Stomach (tissue), 9 donors: ENCODE data around the gene PCBP3. TPM values are rescaled to one million over a fixed set of nuclear protein-coding genes. Genes with fewer than 3 reads are reported as not detected.

ENCODE experiments used
- DNase-seq, 2 donors: peaks; one replicate each; pipeline versions ENCODE4 v3.0.0 to v3.0.0-alpha.2; 2013 to 2019
- H3K27ac ChIP-seq, 5 donors: fragments of 200-600 bp in 4 of 5; sonication (generic) in 4 of 5; one replicate each; pipeline ENCODE4 v1.5.1; 2013 to 2019; ENCODE audit warnings: mild to moderate bottlenecking in 1 of 5, moderate library complexity in 1 of 5
- H3K27me3 ChIP-seq, 3 donors: fragments of 200-600 bp; sonication (generic); one replicate each; pipeline ENCODE4 v1.5.1; 2017 to 2019; ENCODE audit warnings: mixed run types in 1 of 3
- H3K36me3 ChIP-seq, 4 donors: fragments of 200-600 bp; sonication (generic); 1 replicate in 3 of 4; 2 replicates in 1 of 4; pipeline ENCODE4 v1.5.1; 2016 to 2019
- H3K4me1 ChIP-seq, 4 donors: fragments of 200-600 bp; sonication (generic); one replicate each; pipeline ENCODE4 v1.5.1; 2016 to 2019
- H3K4me3 ChIP-seq, 4 donors: fragments of 200-600 bp; sonication (generic) in 3 of 4; one replicate each; pipeline ENCODE4 v1.5.1; 2016 to 2019; ENCODE audit warnings: mild to moderate bottlenecking in 1 of 4
- H3K9me3 ChIP-seq, 4 donors: fragments of 200-600 bp; sonication (generic); one replicate each; pipeline ENCODE4 v1.5.1; 2016 to 2019
- CTCF ChIP-seq, 7 experiments: fragments of 450-650 bp in 4 of 7; fragments of 200-600 bp in 3 of 7; sonication (generic) in 3 of 7; IDR thresholded peaks; one replicate each; pipeline ENCODE4 v1.5.1; 2016 to 2019; ENCODE audit warnings: antibody characterized with exemption in 7 of 7, control low read depth in 2 of 7, mild to moderate bottlenecking in 1 of 7
- EP300 ChIP-seq: sonication (generic); formaldehyde crosslinking; IDR thresholded peaks from one replicate; pipeline ENCODE4 v1.6.1; 2017; ENCODE audit warnings: antibody characterized with exemption
- POLR2A ChIP-seq, 4 donors: fragments of 450-650 bp; IDR thresholded peaks; one replicate each; pipeline ENCODE4 v1.6.1; 2016; ENCODE audit warnings: antibody characterized with exemption in 4 of 4, control low read depth in 2 of 4, mild to moderate bottlenecking in 1 of 4, moderate library complexity in 1 of 4
- POLR2AphosphoS5 ChIP-seq, 3 donors: sonication (generic); formaldehyde crosslinking; IDR thresholded peaks; one replicate each; pipeline ENCODE4 v1.6.1; 2016; ENCODE audit warnings: antibody characterized with exemption in 3 of 3
- WGBS, 5 donors: extraction: QIAGEN DNeasy Blood & Tissue Kit in 3 of 5; methylation state at CpG; one replicate each; pipeline versions ENCODE4 v1.1.5 to v1.1.7; 2013 to 2018; 5-methylcytosine and 5-hydroxymethylcytosine counted together
- intact Hi-C: fragments of 100-400 bp; cut with DNase I; formaldehyde crosslinking; loops from one replicate; pipeline ENCODE4 v1.15.1; 2023; ENCODE audit warnings: low total_unique reads
- polyA plus RNA-seq, 3 donors: library from polyadenylated mRNA; stranded (reverse); fragments of 200-250 nt; gene quantifications; one replicate each; pipeline ENCODE4 v1.2.3, GENCODE V29; 2013
- total RNA-seq, 5 donors: library from RNA; depleted of rRNA; stranded (reverse); fragments of >200 nt; gene quantifications; one replicate each; pipeline versions ENCODE4 v1.1.0 to v1.2.3, GENCODE V29; 2014 to 2016
- donor health status: healthy with polysubstance abuse.
- donor health status: Bipolar disorder and iron deficiency.
- donor health status: healthy.

PCBP3 gene
- total and polyA plus RNA-seq, 8 donors = 1.8 to 10.9 (median 3.3) TPM; not detected in 3

GRCh38 chr21:45863267-45863666 lies 219.7 kb downstream of the PCBP3 start:
- intact Hi-C loops = no loop called here
- peaks cover 0 to 24% (median 0%) of the 10 kb centered on the region in 3 donors for H3K27me3 ChIP-seq
- H3K36me3 ChIP-seq = no peaks in the 10 kb centered on the region
- no peaks in the 10 kb centered on the region for H3K9me3 ChIP-seq
- no peak for DNase-seq
- H3K4me1 ChIP-seq = no peaks in the 10 kb centered on the region
- WGBS, 5 donors = 90 to 95% (median 92%) methylated on average over 14 to 18 of the region's 18 CpGs
- no peak overlapping the region for H3K27ac ChIP-seq
- TF ChIP-seq EP300 = no peak
- TF ChIP-seq CTCF (IDR thresholded peaks at IDR 0.05) = no peak
- TF ChIP-seq POLR2AphosphoS5 (IDR thresholded peaks at IDR 0.05) = no peak
- TF ChIP-seq POLR2A (IDR thresholded peaks at IDR 0.05) = no peak
- H3K4me3 ChIP-seq = no peak overlapping the region

GRCh38 chr21:45863751-45864150 lies 220.2 kb downstream of the PCBP3 start:
- intact Hi-C loops = no loop called here

GRCh38 chr21:45864436-45864835 lies 220.9 kb downstream of the PCBP3 start:
- WGBS, 5 donors = 52 to 58% (median 56%) methylated on average over 5 of the region's 5 CpGs

More at GRCh38 chr21:45863751-45864150, 220.2 kb downstream of the PCBP3 start:
- Histone ChIP-seq H3K4me3 (no peak overlapping the region), H3K27ac (no peak overlapping the region), H3K27me3 (peaks cover 0 to 24% (median 0%) of the 10 kb centered on the region in 3 donors), H3K9me3 (no peaks in the 10 kb centered on the region), H3K4me1 (no peaks in the 10 kb centered on the region), H3K36me3 (no peaks in the 10 kb centered on the region)
- 84 to 89% (median 86%) methylated on average over 19 of the region's 19 CpGs for WGBS, 5 donors
- no peak for DNase-seq
- TF ChIP-seq POLR2A (IDR thresholded peaks at IDR 0.05) (no peak), EP300 (no peak), CTCF (IDR thresholded peaks at IDR 0.05) (no peak)

GRCh38 chr21:45865106-45865835 lies 221.7 kb downstream of the PCBP3 start:
- no peaks in the 10 kb centered on the region for H3K36me3 ChIP-seq
- TF ChIP-seq CTCF (IDR thresholded peaks at IDR 0.05) = no peak
- no peak for TF ChIP-seq POLR2A (IDR thresholded peaks at IDR 0.05)
- TF ChIP-seq EP300 = no peak
- TF ChIP-seq POLR2AphosphoS5 (IDR thresholded peaks at IDR 0.05) = no peak
- H3K27ac ChIP-seq = no peak overlapping the region
- H3K4me1 ChIP-seq = no peaks in the 10 kb centered on the region
- no peaks in the 10 kb centered on the region for H3K9me3 ChIP-seq
- H3K27me3 ChIP-seq = peaks cover 0 to 25% (median 0%) of the 10 kb centered on the region in 3 donors
- DNase-seq = no peak
- WGBS, 5 donors = 84 to 90% (median 86%) methylated on average over 22 to 27 of the region's 27 CpGs
- intact Hi-C loops = no loop called here
- H3K4me3 ChIP-seq = no peak overlapping the region

More at GRCh38 chr21:45864436-45864835, 220.9 kb downstream of the PCBP3 start:
- Histone ChIP-seq H3K4me1 (no peaks in the 10 kb centered on the region), H3K27ac (no peak overlapping the region), H3K4me3 (no peak overlapping the region), H3K27me3 (peaks cover 0 to 24% (median 0%) of the 10 kb centered on the region in 3 donors), H3K36me3 (no peaks in the 10 kb centered on the region), H3K9me3 (no peaks in the 10 kb centered on the region)
- DNase-seq = no peak
- no peak for TF ChIP-seq EP300
- TF ChIP-seq POLR2A (IDR thresholded peaks at IDR 0.05) = no peak
- TF ChIP-seq POLR2AphosphoS5 (IDR thresholded peaks at IDR 0.05) = no peak
- TF ChIP-seq CTCF (IDR thresholded peaks at IDR 0.05) = no peak
- intact Hi-C loops = no loop called here
